CD4-positive, alpha-beta T cell treated with Interleukin-6 at 100 ng/mL for 8 hours (primary cell): ENCODE data around the gene SCAMP2.
"Not testable (repeated sequence)": the region's sequence is repeated elsewhere in the genome, so short reads cannot be mapped to it uniquely, and the experiment has no call there.

Experiments
- DNase-seq: peaks from one replicate; pipeline ENCODE4 v3.0.0-alpha.2; 2020; ENCODE audit warnings: mixed read lengths, low spot score

SCAMP2 gene, protein sequence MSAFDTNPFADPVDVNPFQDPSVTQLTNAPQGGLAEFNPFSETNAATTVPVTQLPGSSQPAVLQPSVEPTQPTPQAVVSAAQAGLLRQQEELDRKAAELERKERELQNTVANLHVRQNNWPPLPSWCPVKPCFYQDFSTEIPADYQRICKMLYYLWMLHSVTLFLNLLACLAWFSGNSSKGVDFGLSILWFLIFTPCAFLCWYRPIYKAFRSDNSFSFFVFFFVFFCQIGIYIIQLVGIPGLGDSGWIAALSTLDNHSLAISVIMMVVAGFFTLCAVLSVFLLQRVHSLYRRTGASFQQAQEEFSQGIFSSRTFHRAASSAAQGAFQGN

GRCh38 chr15:74873036-74873755, at the start of gene SCAMP2:
SCAMP2 (minus strand) TSS chr15:74873365; CDS start chr15:74873255, 110 bp downstream.
- peak; percentile 88 for DNase-seq

GRCh38 chr15:74920456-74920855, 47.3 kb upstream of the SCAMP2 start:
- DNase-seq: no peak

DNA sequence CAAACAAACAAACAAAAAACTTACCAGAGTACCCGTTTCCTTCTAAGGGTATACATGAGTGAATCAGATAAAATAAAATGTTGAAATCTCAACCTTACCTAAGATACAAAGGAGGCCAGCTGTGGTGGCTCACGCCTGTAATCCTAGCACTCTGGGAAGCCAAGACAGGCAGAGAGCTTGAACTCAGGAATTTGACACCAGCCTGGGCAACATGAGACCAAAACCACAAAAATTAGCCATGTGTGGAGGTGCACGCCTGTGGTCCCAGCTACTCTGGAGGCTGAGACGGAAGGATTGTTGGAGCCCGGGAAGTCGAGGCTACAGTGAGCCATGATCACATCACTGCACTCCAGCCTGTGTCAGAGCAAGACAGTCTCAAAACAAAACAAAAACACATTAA, 44.5 kb upstream of the SCAMP2 start:
- DNase-seq: no peak

DNA sequence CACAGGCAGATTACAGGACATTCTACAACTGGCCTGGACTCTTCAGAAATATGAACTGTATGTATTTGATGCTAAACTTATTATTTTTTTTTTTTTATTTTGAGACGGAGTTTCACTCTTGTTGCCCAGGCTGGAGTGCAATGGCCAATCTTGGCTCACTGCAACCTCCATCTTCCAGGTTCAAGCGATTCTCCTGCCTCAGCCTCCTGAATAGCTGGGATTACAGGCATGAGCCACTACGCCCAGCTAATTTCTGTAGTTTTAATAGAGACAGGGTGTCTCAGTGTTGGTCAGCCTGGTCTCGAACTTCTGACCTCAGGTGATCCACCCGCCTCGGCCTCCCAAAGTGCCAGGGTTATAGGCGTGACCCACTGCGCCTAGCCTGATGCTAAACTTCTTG, 40.6 kb upstream of the SCAMP2 start:
- not testable (repeated sequence) for DNase-seq

GRCh38 chr15:74913041-74913440, 39.9 kb upstream of the SCAMP2 start:
- no peak for DNase-seq

- DNase-seq: no peak
Observed at GRCh38 chr15:74908635-74909034, 35.5 kb upstream of the SCAMP2 start.

DNA sequence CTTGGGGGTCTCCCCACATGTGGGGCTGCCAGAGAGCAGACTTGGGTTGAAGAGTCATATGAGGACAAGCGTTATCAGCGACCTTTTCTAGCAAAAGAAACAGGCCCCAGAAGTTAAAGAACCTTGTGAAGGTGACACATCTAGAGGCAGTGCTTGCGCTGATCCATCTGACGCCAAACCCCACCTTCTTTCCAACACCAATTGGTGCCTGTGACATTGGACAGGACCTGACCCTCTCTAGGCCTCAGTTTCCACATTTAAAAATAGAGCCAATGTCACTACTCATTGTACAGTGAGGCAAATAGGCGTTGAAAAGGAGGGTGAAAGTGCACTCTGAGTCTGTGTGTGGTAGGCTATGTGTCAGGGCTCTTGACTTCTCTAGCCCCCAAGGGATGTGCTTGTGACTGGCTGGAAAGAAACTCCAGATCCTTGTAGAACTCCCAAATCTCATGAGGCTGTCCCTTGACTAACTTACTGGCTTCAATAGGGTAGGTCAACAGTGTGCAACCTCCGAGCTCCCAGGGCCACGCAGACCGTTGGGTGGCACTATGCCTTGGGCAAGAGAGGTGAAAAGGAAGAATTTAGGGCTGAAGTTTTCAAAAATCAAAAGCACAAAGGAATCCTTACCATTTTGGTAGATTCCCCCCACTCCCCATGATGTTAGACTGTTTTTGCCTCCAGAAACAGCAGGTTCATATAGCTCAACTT, 34.2 kb upstream of the SCAMP2 start:
- no peak for DNase-seq

DNA sequence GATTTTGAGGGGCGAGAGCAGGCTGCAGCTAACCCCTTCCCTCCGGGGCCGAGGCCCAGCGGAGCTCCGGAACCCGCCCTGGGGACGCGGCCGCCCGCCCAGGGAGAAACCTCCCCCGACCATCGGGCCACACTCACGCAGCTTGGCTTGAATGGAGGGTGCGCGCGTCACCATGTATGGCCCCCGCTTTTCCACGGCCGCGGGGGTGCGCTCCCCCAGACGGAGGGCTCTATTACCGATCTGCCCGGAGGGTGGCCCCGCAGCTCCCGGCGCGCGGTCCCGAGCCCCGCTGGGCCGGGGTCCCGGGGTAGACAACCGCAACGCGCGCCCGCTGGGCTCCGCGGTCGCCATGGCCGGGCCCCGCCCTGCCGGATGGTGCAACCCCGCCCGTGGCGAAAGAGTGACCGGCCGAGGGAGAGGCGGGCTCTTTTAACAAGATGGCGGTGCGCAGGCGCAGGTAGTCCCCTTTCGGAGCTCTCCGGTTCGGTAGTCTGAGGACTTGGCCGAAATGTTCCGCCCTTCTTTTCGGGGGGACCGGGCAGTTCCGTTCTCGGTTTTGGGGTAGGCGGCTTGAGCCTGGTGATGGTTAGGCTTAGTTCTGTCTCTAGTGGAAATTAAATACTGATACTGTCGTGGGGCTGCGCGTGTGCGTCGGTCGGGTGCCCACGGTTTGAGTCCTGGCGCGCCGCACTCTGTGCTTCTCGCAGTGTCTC, 33.4 kb upstream of the SCAMP2 start, which contains the start of gene FAM219B:
FAM219B (minus strand) TSS at position 402 of the 713 bp plus-strand sequence; CDS start at position 351, 51 bp downstream.
- DNase-seq: peak; percentile 75

DNA sequence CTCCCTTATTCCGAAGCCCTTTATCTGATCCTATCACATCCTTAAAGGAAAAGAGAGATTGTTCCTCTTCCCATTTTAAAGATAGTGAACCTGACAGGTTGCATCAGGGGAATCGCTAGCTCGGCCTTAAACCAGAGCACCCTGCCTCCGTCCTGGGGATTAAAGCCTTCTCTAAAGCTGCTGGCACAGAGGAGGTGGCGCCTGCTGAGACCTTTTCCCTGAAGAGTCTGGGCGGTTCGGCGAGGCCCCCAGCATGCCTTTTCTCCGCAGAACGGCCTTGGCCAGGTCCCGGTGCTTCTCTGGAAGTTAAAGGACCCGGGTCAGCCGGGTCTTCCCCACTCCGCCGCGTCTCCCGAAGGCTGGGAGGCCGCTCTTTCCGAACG, 32.9 kb upstream of the SCAMP2 start:
- DNase-seq: peak; percentile 14

GRCh38 chr15:74904190-74904805, 31.1 kb upstream of the SCAMP2 start:
- DNase-seq: no peak

DNA sequence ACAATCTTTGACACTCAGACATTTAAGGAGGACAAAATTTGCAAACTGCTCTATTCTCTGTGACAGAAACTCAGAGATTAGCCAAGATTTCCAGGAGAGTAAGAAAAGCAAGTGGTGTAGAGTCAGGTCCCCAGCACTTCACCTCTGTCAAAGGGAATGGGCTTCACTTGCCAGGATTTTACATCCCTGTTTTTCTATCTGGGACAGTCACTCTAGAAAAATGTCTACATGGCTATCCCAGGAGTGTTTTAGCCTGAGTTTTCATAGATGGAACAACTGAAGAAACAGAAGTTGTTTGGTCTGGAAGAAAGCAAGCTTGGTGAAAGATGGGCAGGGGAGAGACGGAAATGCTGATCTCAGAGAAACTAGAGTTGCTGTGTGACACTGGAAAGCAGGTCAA, 30.5 kb upstream of the SCAMP2 start:
- no peak for DNase-seq

DNA sequence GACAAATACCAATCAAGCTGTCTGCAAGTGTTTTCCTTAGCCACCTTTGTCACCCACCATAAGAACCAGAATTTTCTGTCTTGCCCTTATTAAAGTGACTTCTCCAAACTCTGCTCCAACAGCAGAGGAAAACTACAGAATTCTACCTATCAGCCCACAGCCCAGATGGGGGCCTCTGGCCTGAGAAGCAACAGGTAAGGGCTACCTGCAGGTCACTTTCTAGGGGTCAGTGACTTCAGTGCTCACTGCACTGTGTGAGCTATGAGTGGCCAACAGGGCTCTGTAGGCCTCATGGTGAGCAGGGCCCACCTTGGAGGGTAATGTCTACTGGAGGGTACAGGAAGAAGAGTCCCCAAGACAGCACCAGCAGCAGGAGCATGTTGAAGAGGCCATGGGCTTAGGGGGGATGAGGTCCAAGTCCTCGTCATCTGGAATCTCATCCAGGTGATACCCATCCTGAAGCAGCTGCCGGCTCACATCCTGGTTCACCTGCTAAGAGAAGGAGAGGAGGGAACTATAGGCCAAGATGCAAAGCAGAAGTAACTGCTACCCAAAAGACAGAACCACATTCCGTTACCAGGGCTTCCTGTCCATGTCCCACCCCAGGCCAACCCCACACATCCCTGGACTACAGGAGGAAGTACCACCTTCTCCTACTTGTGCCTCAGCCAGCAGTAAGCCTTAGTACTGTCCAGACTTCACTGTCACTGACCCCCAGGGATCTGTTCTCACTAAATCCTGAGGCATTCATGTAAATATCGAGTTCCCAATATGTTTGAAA, 29.3 kb upstream of the SCAMP2 start:
- no peak for DNase-seq

DNA sequence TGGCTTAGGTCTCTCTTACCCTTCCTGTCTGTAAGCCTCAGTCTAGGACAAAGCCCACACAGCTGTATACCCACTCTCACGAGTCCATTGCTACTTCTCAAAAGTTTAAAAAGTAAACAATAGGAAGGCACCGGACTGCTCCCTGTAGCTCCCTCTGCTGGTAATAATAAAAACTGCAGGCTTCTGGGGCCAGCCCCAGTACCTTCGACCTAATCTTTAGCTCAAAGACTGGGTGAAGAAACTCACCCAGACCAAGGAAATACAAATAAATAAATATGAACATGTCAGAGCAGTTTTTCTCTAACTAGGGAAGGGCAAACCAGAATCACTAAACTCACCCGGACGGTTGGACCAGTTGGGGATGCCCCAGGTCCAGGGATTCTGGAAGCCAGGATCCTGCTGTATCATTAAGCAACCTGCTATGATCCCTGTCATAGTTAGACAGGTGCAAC, 28.5 kb upstream of the SCAMP2 start:
- DNase-seq: peak; percentile 68

DNA sequence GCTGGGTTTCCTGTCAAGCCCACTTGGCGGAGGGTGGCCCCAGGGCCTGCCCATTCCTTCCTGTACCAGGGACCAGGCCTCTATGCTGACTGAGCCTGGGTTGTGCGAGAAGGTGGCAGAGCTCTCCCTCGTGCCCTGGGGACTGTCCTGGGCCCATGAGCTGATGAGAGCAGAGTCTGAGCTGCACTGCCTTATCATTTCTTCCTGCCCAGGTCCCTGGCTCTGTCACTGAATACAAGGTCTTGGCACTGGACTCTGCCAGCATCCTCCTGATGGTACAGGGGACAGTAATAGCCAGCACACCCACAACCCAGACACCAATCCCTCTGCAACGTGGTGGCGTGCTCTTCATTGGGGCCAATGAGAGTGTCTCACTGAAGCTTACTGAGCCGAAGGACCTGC, 24.1 kb upstream of the SCAMP2 start:
- no peak for DNase-seq

GRCh38 chr15:74896316-74896715, 23.2 kb upstream of the SCAMP2 start:
- no peak for DNase-seq

DNA sequence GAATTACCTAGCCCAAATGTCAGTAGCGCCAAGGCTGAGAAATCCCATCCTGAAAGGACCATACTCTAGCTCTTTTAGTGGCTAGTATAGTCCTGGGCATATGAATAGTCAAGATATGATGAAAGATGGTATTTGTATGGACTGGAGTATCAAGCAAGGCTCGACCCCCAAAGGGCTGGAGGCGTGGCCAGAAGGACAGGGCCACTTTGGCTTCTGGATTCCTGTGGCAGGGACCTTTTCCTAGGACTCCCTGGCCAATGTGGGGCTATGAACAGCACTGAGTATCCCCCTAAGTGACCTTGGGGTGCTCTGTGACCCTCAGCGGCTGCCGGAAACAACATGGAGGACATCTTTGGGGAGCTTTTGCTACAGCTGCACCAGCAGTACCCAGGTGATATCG, 22.7 kb upstream of the SCAMP2 start:
- no peak for DNase-seq

- DNase-seq: not testable (repeated sequence)
Observed at GRCh38 chr15:74894383-74894782, 21.2 kb upstream of the SCAMP2 start.

- peak; percentile 68 for DNase-seq
Observed at GRCh38 chr15:74893627-74894026, 20.5 kb upstream of the SCAMP2 start.

DNA sequence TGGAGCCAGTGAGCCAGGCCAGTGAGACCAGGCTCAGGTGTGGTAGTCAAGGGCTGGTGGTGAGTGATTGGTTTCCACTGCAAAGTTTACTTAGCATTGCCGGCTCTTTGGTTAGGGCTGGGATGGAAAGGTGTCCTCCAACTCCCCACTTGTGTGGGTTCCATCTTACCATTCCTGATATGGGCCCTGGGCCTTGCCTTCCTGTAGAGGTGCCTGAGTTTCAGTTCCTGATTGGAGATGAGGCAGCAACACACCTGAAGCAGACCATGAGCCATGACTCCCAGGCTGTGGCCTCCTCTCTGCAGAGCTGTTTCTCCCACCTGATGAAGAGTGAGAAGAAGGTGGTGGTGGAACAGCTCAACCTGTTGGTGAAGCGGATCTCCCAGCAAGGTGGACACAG, 19.8 kb upstream of the SCAMP2 start:
- no peak for DNase-seq

DNA sequence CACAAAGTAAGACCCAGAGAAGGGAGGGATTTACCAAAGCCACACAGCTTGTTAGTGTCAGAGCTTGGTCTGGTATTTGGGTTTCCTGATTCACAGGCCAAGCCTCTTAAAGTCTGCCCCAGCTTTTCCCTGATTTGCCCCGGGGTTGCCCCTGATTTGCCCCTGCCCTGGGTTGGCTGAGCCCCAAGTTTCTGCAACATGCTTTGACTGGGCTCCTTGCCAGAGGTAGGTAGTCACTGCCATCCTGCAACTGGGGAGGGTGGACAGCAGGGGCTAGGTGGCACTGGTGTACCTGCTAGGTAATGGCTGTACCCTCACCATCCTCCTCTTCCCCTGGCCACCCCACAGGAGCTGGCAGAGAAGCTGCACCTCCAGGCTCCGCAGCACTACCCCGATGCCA, 19.1 kb upstream of the SCAMP2 start:
- no peak for DNase-seq

DNA sequence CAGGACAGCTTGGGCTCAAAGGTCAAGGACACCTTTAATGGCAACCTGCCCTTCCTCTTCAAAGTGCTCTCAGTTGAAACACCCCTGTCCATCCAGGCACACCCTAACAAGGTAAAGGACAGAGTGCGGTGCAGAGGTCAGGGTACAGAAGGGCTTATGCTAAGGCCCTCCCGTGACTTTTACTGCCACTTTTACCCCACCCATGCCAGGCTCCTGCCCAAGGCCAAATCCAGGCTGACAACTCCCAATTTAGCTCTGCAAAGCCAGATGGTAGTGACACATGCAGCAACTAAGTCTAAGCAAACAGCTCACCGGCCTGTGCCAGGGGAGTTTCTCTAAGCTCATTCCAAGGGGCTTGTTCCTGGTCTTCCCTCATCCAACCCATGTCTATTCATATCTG, 18.3 kb upstream of the SCAMP2 start:
- DNase-seq: no peak
